MM.1S (cell line): ENCODE measurements around the gene C4A.

ENCODE experiments used
- CTCF ChIP-seq: fragments of 300-600 bp; sonication (generic); IDR thresholded peaks from 2 replicates; pipeline ENCODE4 v1.5.1; 2016; ENCODE audit warnings: antibody characterized with exemption, low read length, mixed read lengths
- EZH2phosphoT487 ChIP-seq: fragments of 300-600 bp; sonication (generic); IDR thresholded peaks from 2 replicates; pipeline ENCODE4 v1.6.1; 2018; ENCODE audit warnings: antibody characterized with exemption, low read length

GRCh38 chr6:31945507-31946369 lies 36.1 kb upstream of the C4A start, which contains the start of gene CFB:
- TF ChIP-seq CTCF (no peak), EZH2phosphoT487 (no peak)
